HG02678 (cell line): ENCODE data around the gene SHISA6.

Experiments used
- ATAC-seq: cut with Tn5 transposase; IDR thresholded peaks from one replicate; pipeline ENCODE4 v1.9.1; 2021; ENCODE audit warnings: mild to moderate bottlenecking, moderate library complexity; ENCODE audit not compliant: unreplicated experiment

Gene SHISA6

GRCh38 chr17:11430751-11431150 is 189.7 kb downstream of the SHISA6 start:
- ATAC-seq = no peak

DNA sequence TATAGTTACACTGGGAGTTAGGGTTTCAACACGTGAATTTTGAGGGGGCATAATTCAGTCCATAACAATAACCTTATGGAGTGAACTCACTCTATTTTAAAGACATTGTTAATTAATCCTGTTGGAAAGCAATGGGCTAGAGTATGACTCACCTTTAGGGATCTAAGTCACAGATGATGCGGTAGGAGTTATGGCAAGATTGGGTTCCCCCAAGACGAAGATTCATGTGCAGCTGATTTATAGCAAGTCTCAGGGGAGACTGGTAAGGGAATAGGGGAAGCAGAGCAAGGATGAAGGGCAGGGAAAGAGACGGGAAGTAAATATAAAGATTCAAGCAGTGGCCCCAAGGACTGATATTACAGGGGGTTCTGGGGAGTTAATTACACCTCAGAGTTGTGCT is 197.7 kb downstream of the SHISA6 start:
- ATAC-seq = no peak

GRCh38 chr17:11441004-11441403 is 200.0 kb downstream of the SHISA6 start:
- no peak for ATAC-seq

- no peak for ATAC-seq
Measured at GRCh38 chr17:11446316-11446715, 205.3 kb downstream of the SHISA6 start.

- no peak for ATAC-seq
Measured at GRCh38 chr17:11454096-11454495, 213.1 kb downstream of the SHISA6 start.

GRCh38 chr17:11458279-11458678 is 217.3 kb downstream of the SHISA6 start:
- ATAC-seq = no peak

DNA sequence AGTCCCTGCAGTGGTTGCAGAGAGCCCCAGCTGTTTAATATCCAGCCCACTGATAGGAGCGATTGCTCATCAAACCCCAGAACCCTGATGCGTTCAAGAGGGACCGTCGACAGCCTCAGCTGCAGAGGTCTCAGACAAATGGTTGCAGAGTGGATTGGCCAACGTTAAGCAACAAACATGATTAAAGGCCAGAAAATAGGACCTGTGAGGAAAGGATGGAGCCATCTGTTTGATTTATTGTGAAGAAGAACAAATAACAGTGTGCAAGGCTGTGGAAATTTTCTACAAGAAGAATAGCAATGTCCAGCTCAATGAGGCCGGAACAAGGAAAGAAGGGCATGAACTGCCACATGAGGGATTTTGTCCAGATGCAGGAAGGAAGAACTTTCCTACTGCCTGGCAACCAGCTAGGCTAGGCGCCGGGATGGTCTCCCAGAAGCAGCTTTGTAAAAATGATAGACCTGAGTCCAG is 218.9 kb downstream of the SHISA6 start:
- ATAC-seq = no peak

DNA sequence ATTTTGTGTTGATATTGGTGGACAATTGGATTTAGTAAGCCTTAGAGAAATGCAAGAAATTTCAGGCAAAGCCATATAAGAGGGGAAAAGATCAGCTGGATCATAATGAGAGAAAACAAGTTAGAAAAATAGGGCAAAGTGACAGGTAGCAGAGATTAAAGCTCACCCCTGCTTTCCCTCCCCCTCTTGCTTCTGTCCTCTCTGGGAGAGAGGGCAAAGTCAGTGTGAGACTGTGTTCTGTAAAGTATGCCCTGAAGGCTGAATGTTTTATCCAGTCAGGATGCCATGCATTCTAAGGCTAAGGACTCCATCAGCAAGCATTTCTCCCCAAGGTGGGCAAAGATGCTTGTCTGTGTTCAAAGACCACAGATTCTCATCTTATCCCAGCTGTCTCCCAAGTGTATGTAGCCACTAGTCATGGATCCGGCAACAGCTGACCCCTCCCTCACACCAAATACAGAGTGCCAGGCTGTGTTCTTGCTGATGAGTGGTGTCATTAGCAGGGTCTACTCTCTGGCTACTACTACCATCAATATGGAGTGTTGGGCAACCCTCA is 221.1 kb downstream of the SHISA6 start:
- ATAC-seq = no peak

DNA sequence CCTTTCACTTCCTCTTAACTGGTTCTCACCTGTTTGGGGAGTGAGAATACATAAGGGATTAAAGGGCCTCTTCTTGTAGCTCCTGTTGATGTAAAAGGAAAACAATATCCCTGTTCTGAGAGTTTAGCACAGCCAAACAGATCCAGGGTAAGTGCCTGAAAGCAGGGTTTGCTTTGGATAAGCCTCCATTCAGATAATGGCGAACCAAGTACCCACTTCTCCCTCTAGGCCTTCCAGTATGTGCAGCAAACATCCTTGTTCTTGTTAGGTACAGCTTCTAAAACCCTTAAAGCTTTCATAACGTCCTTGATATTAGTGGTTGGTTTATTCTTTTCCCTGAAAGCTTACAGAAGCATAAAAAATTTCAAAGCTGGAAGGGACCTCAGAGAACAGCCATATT is 226.6 kb downstream of the SHISA6 start:
- no peak for ATAC-seq

DNA sequence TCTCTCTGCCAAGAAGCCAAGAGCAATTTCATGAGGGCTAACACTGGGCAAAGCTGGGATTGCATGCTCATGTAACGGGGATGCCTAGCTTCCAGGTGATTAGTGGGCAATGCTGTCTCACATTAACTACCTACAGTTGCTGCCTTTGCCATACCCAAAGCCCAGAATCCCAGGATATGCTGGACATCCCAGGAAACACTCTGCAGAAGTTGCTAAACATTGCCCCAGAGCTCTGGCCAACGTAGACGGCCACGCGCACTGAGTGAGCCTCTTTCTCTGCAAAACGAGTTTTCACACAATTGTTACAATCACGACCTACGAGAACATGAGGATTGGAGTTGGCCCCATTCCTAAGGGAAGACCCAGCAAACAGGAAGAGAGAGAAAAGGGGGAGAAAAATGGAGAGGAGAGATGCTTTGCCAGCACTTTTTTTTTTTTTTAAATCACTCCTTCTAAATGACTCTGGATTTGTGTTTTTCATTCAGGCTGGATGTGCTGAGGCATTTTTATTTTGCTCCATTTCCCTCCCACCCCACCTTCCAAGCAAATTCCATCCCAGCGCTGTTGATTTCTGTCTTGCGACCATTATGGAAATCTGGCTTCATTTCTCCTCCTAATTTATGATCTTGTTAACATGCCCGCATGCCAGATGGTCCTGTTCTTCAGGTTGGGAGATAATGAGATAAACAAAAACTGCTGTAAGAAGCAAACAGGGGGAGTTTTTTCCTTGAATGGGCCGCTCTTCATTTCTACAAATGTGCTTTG is 244.5 kb downstream of the SHISA6 start:
- ATAC-seq = no peak

GRCh38 chr17:11486101-11486867 is 245.3 kb downstream of the SHISA6 start:
- ATAC-seq = no peak

- ATAC-seq = no peak
Measured at GRCh38 chr17:11486868-11487310, 245.9 kb downstream of the SHISA6 start.

GRCh38 chr17:11487469-11487868 is 246.5 kb downstream of the SHISA6 start:
- no peak for ATAC-seq

DNA sequence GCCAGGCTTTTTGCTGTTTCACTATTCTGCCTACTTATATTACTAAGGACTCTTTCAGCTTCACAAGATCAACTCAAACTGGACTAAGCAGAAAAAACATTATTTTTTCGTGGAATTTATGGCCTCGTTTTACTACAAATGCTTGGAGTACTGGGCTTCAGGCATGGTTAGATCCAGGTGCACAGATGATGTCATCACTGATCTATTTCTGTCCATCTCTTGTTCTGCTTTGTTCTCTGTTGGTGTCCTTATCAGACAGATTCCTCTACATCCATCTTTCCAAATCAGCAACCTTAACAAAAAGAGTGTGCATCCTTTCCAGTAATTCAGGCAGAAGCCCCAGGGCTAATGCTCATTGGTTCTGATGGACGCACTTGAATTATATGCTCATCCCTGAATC is 247.4 kb downstream of the SHISA6 start:
- ATAC-seq = no peak

DNA sequence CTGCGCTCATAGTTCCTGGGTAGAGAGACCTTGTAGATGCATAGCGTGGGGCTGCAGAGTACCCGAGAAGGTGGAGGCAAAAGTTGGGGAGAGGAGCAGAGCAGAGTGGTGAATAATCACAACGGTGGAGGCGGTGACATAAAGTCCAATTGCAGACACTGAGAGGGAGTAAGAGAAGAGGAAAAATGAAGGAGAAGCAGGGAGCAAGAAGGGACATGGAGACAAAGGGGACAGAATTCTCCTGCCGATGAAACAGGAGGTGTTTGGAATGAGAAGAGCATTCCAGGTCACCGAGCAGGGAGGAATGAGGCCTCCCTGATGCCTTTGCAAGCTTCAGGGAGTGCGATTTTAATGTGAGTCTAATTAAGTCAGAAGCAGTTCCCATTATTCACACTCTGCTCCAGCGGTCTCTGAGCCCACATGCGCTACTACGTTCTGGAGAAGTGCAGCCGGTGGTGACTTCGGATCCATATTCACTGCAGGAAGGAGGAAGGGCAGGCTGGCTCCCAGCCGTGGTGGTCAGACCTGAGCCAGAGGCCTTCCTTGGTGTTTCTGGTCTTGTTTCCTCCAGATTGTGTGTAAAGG is 249.2 kb downstream of the SHISA6 start:
- no peak for ATAC-seq

GRCh38 chr17:11492511-11492910 is 251.5 kb downstream of the SHISA6 start:
- no peak for ATAC-seq

GRCh38 chr17:11493936-11494335 is 252.9 kb downstream of the SHISA6 start:
- no peak for ATAC-seq

DNA sequence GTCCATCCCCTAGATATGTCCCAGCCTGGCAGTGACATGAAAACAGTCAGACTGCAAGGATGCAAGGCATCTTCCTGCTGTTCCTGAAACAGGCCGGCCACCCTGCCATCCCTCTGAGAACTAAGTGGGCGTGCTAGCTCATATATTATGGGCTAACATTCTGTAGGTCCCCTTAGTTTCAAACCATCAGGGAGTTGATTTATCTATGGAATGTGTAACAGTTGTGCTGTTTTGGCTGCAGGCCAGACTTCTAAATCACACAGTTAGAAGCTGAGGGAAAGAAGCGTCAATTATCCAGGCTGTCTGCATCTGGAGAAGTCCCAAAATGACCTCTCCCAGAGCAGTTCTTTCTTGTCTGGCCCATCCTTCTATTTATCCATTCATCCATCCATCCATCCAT is 254.6 kb downstream of the SHISA6 start:
- ATAC-seq = no peak

- ATAC-seq = no peak
Measured at GRCh38 chr17:11499881-11500280, 258.9 kb downstream of the SHISA6 start.

DNA sequence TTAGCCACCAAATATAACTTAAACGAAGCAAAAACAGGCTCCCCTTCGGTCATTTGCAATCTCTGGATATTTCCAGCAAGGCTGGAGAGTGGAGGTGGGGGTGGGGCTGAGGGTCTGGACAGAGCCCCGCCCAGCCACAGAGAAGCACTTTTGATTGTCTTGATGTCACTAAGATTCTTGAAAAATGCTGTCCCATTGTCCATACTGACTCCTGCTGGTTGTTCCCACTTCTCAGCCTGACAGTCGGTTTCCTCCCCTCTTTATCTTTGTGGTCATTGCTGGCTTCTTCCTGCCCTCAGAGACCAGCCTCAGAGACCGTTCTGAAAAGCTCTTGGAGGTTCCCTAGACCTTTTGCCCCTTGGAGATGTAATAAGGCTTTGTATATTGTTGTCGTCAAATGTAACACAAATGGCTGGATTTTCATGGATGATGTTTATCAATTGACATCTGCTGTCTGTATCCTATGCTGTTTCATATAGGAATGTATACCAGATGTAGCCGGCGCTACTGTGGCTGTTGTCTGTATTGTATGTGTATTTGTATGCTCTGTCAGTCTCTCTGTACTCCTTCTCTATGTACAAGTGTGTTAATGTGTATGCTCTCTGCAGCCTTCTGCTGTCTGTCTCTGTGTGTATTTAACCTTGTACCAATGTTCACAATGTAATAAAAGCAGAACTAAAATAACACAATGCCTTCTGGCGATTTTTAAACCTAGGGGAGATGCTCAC is 262.5 kb downstream of the SHISA6 start:
- ATAC-seq = no peak

GRCh38 chr17:11506635-11507034 is 265.6 kb downstream of the SHISA6 start:
- no peak for ATAC-seq
